Muscle of back (tissue), 11 donors: Measurements from ENCODE around the gene GPR158. TPM values are rescaled to one million over a fixed set of nuclear protein-coding genes. Genes with fewer than 3 reads are reported as not detected.

ENCODE experiments used
- DNase-seq, 3 donors: peaks; one replicate each; pipeline versions ENCODE4 v3.0.0 to v3.0.0-alpha.2; 2013
- polyA plus RNA-seq, 10 donors: library from polyadenylated mRNA; unstranded; fragments of 120-200 nt; gene quantifications; one replicate each; pipeline ENCODE4 v1.2.1, GENCODE V29; 2013; ENCODE audit not compliant: insufficient read length in 10 of 10

GPR158 gene
- polyA plus RNA-seq, 10 donors: 0.04 to 0.36 (median 0.12) TPM; not detected in 1

- no peak for DNase-seq
These were observed 323.8 kb downstream of the GPR158 start for GRCh38 chr10:25498645-25499044.

DNA sequence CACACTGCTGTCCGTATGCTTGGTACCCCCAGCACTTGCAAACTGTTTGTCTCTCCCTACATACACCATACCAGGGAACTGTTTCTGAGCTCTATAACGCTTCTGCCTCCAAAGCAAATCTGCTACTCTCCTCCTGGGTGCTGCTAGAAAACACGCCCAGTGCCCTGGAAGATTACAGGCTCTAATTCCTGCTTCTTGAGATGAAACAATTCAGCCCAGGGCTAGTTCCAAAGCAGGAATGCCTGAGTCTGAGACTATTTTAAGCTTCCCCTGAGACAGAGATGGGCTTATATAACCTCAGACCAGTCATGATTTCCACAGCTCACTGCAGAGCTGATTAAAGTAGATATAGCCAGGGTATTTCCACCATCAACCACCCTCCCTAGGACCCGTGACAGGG is 327.1 kb downstream of the GPR158 start:
- DNase-seq: peak in 1 of 3 donors; percentile 2

DNA sequence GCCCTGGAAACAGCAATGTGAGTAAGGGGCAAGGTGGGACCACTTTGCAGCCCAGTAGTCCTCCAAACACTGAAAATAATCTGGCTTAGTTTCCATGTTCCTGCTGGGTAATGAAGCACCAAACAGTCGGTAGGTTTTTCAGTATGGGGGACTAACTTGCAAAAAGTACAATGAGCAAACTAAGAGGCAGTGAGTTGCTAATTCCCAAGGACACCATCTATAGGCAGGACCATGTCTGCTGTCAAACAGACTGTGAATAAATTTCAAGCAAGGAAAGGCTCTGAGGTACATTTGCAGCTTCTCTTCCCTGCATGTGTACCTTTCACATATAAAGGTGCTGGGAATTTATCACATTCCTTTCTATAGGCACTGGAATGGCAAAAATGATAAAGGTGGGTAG is 327.7 kb downstream of the GPR158 start:
- no peak for DNase-seq

DNA sequence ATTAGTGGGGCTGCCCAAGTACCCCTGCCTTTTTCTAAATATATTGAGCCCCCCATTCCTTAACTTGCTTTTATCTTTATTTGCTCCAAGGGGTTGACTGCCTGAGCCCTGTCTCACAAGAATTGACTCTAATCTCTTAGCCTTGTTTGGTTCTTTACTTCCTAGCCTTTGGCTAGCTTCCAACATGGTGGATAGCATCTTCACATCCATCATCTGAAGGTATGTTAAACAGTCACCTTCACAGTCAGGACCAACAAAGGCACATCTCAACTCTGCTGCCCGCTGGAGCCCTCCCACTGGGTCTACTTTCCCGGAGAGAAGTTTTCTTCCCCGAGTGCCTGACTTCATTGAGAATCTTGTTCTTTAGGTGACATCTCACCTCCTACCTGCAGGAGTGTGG is 329.5 kb downstream of the GPR158 start:
- no peak for DNase-seq

DNA sequence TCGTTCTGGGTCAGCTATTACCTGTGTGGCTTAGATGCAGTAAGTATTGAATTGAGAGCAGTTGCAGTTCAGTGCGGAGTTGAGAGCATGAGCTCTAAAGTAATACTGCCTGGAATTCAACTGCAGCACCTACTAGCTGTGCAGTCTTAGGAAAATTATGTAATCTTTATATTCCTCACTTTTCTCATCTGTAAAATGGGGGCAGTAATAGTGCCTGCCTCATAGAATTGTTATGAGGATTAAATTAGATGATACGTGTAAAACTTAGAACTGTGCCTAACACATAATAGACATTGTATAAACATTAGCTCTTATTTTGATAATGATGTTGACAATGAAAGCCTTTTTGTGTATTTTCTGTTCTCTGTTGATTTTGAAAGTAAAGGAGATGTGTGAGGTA is 330.0 kb downstream of the GPR158 start:
- no peak for DNase-seq

GRCh38 chr10:25505466-25505865 is 330.7 kb downstream of the GPR158 start:
- no peak for DNase-seq

DNA sequence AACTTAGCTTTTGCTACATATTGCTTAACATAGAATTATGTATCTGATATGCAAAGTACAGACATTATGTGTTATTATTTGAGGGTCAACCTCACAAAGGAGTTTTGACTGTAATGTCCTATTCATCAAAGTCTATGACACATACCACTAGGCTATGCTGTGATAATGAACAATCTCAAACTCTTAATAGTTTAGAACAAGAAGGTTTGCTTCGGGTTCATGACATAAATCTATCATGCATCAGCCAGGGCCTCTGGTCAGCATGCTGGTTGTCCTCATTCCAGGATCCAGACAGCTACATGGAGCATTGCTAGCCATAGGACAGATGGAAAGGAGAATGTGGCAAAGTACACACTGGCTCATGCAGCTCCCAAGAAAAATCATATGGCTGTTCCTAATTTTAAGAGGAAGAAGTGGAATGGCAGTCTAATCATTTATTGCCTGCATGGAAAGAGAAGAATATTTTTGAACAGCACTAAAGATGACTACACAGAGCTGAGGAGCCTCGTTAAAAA is 332.1 kb downstream of the GPR158 start:
- no peak for DNase-seq

DNA sequence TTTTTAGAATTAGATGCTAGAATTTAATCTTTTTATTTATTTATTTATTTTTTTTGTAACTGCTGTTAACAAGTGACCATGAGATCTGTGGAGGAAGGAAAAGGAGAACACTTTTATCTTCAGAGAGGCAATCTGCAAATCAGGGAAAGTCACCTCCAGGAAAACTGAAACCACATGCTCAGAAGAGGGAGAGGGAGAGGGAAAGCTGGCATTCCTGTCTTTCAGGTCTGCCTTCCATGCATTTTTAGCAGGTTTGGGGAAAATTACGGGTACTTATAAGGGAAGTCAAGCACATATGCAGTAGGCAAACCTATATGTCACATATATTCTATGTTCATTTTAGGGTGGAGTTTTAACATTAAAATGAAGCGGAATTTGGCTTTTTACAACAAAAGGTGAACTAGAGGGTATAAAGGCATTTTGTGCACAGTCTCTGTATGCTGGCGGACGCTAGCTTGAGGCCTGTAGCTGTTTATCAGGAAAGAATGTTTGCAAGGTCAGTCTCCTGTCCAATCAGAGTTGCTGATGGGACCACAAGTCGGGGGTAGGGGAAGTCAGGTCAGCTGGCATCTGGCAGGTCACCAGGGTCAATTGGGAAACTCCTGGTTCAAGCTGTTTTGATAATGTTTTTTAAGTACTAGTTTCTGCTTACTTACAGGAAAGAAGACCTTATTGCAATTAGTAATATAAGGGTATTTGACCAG is 333.5 kb downstream of the GPR158 start:
- no peak for DNase-seq

GRCh38 chr10:25509151-25509550 is 334.4 kb downstream of the GPR158 start:
- DNase-seq: no peak

GRCh38 chr10:25522294-25522693 is 347.5 kb downstream of the GPR158 start:
- no peak for DNase-seq

- DNase-seq: no peak
These were observed 348.3 kb downstream of the GPR158 start for GRCh38 chr10:25522946-25523608.

DNA sequence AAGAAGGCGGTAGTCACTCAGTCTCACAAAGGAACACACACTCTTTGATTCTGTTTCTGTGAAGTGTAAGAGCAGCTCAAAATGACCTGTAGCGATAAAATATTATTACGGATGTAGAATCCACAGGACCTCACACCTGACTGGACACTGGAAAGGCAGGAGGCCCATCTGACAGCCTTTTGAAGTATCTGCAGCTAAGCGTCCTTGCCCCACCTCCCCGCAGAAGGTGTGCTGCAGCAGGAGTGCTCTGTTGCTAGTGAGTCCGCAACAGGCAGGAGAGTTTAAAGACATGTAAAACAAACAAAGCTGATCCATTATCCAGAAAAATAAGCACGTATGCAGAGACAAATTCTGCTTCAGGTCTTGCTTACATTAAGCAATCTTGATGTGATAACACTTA is 355.5 kb downstream of the GPR158 start:
- no peak for DNase-seq

GRCh38 chr10:25531457-25532061 is 356.8 kb downstream of the GPR158 start:
- no peak for DNase-seq

DNA sequence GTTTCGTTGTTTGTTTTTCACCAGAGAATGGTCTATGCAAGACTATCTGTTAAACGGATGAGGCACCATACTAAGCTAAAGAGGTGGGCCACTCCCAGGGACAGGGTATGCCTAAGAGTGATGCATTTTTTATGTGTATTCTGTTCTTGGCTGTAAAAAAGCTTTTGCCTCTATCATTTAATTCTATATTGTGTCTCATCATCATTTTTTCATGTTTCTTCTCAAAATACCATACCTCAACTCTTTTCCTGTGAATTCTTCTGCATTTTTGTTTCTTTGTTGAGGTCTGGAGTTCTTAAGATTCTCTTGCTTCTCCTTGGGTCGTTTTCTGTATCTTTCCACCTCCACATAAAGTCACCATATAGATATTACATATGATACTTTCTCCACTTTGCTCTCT is 357.4 kb downstream of the GPR158 start:
- no peak for DNase-seq

- DNase-seq: no peak
These were observed 361.2 kb downstream of the GPR158 start for GRCh38 chr10:25536027-25536426.

- DNase-seq: peak in 1 of 3 donors; percentile 24
These were observed 372.6 kb downstream of the GPR158 start for GRCh38 chr10:25547382-25547781.

DNA sequence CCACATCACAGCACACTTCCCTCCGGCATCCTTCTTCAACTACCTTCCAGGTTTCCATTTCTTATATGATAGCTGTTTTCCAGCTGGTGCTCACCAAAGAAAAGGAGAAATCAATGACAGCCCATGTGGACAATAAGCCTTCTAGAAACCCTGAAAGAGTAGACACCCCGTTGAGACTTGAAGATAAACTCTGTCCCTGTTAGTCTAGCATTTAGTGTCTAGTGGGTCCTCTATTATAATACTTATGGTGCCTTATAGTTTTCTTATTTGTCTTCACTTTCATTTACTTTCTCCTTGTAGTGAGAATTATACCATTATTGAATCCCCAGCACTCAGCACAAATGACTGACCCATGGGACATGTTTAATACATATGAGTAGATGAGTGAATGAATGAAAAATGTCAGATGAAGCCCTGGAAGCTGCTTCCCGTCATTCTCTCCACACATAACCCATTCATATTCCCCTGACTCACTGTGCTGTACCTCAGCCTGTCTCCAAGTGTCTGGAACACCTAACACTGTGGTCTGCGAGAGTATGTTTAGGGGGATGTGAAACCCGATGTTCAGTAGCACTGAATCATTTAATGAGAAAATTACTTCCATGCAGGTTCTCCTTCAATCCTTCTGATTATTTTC is 377.6 kb downstream of the GPR158 start:
- peak in 1 of 3 donors; percentile 7 for DNase-seq

- no peak for DNase-seq
These were observed 381.1 kb downstream of the GPR158 start for GRCh38 chr10:25555865-25556264.

- DNase-seq: peak in 2 of 3 donors; percentile 34 to 69
These were observed 381.7 kb downstream of the GPR158 start for GRCh38 chr10:25556457-25556856.

- no peak for DNase-seq
These were observed 382.3 kb downstream of the GPR158 start for GRCh38 chr10:25557136-25557535.

GRCh38 chr10:25561758-25562157 is 387.0 kb downstream of the GPR158 start:
- DNase-seq: no peak

DNA sequence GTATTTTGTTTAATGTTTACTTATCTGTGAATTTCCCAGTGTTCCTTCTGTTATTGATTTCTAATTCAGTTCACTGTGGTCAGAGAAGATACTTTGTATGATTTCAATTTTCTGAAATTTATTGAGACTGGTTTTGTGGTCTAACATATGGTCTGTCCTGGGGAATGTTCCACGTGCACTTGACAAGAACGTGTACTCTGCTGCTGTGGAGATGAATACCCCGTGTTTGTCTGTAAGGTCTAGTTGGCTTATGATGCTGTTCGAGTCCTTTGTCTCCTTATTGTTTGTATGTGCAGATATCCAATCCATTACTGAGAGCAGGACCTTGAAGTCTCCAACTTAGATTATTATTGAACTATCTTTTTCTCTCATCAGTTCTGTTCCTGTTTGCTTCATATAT is 387.7 kb downstream of the GPR158 start:
- no peak for DNase-seq
